Activated CD4-positive, CD25-positive, alpha-beta regulatory T cell treated with anti-CD3 and anti-CD28 coated beads, Interleukin-2, amount 50 U/mL, for 24 hours (primary cell): ENCODE measurements around the gene TYW5.
"Not testable (repeated sequence)": the region's sequence is repeated elsewhere in the genome, so short reads cannot be mapped to it uniquely, and the experiment has no call there.

Experiments used
- ATAC-seq, 2 donors: fragments of 150-1000 bp; cut with Tn5 transposase; one replicate each; pipeline ENCODE4 v1.10.0; 2021; ENCODE audit warnings: mild to moderate bottlenecking in 1 of 2, moderate library complexity in 1 of 2

The TYW5 gene

DNA sequence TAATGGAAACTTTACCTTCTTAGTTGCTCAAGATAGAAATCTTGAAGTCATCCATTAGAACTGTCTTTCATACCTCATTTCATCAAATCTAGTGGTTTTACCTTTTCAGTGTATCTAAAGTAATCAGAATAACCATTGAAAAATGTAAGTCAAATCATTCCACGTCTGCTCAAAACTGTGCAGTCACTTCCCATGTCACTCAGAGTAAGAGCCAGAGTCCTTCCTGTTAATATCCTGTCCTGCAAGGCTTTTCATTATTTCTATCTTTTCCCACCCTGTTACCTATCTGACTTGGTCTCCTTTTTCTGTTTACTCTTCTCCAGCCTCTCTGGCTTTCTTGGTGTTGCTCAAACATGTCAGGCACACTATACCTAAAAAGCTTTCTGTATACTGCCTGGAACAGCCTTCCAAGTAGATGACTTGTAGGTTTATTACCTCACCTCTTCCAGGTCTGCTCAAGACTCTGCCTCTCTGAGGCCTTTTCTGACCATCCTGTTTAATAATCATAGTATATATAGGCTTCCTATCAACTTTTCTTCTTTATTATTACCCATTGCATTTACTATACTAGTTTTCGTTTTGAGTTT is 40.8 kb downstream of the TYW5 start:
- no peak for ATAC-seq

GRCh38 chr2:199912553-199913114 is 42.7 kb downstream of the TYW5 start:
- not testable (repeated sequence) for ATAC-seq

DNA sequence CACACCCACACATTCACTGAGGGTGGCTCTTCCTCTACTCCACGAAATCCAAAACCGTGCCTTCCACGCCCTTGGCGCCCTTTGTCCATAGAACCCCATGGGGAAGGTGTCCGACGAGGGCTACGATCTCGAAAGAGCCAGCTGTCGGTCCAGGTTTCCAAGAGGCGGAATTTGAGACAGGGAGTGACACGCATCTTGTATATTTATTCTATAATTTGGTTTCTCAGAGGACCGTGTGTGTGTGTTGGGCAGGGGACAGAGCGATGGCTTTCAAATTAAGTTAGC is 43.5 kb downstream of the TYW5 start:
- no peak for ATAC-seq

DNA sequence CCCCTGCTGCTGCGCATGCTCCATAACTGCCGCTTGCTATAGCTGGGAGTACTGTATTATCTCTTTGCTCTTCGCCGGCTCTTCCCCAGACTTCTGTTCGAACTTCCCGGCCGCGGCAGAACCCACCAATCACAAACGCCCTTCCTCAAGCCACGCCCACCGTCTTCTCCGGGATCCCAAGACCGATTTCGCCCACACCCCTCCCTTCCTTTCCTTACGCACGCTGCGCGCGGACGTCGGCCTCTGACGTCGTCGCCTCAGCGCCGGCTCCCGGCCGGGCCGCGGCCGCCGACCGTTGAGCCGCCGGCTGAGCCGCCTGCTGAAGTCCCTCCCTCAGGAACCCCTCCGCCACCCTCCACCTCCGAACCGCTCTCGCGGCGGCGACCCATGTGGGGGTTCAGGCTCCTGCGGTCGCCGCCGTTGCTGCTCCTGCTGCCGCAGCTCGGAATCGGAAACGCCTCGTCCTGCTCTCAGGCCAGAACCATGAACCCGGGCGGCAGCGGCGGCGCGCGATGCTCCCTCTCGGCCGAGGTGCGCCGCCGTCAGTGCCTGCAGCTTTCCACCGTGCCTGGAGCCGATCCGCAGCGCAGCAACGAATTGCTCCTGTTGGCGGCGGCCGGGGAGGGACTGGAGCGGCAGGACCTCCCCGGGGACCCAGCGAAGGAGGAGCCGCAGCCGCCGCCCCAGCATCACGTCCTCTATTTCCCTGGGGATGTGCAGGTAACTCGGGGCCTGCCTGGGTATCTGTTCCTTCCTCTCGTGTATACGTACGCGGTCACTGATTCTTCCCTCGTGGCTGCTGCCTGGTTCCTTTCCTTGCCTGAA is 44.0 kb downstream of the TYW5 start, which contains the start of gene C2orf69:
C2orf69 (plus strand) TSS at position 242 of the 825 bp plus-strand sequence; CDS start at position 388, 146 bp downstream.
- ATAC-seq = peak; percentile 89 to 90

GRCh38 chr2:199910338-199911051 is 44.8 kb downstream of the TYW5 start:
- ATAC-seq = no peak

DNA sequence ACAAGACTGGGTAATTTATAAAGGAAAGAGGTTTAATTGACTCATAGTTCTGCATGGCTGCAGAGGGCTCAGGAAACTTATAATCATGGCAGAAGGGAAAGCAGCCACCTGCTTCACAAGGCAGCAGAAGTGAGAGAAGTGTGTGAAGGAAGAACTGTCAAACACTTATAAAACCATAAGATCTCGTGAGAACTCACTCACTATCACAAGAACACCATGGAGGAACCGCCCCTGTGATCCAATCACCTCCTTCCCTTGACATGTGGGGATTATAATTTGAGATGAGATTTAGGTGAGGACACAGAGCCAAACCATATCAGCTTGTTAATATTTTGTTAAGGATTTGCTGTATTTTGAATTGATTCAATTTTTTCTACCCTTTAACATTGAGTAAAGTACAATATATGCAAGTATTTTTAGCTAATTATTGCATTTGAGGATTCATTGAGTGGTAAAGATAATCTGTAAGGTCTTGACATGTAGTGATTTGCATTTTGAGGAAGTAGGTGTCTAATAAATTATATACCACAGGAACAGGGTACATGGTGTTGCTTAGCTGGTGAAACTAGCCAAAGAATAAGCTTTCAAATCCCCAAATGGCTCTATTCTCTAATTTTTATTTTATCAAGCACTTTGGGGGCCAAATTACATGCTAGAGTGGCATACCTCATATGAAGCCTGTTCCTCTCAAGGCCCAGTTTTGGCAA is 48.1 kb downstream of the TYW5 start:
- ATAC-seq = no peak

GRCh38 chr2:199903111-199903510 is 52.2 kb downstream of the TYW5 start:
- ATAC-seq = no peak

DNA sequence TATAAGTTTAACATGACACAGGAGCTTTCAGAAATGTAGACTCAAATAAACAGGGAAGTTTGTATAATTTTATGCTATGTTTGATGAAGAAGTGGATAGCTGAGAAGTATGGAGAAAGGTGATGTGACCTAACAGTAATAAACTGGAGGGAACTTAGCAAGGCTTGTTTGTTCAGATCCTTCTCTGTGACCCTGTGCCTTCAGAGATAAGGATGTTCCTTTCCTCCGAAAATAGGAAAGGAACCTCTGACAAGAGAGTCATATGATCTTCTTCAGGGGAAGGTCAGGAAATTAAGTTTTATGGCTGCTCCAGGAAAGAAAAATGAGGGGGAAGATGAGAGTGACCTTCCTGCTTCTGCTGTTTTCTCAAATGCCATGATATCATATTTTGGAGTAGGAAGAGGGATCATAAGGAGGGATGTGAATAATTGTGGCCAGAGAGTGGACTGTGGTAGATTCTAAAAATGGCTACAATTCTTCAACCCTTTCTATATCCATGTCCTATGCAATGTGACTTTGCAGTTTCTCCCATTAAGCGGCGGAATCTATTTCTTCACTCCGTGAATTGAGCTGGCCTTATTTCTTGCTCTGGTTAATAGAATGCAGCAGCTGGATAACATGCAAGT is 52.7 kb downstream of the TYW5 start:
- no peak for ATAC-seq

- no peak for ATAC-seq
Measured at GRCh38 chr2:199901942-199902341, 53.3 kb downstream of the TYW5 start.

- ATAC-seq = no peak
Measured at GRCh38 chr2:199896617-199897016, 58.7 kb downstream of the TYW5 start.

- no peak for ATAC-seq
Measured at GRCh38 chr2:199895406-199895805, 59.9 kb downstream of the TYW5 start.

DNA sequence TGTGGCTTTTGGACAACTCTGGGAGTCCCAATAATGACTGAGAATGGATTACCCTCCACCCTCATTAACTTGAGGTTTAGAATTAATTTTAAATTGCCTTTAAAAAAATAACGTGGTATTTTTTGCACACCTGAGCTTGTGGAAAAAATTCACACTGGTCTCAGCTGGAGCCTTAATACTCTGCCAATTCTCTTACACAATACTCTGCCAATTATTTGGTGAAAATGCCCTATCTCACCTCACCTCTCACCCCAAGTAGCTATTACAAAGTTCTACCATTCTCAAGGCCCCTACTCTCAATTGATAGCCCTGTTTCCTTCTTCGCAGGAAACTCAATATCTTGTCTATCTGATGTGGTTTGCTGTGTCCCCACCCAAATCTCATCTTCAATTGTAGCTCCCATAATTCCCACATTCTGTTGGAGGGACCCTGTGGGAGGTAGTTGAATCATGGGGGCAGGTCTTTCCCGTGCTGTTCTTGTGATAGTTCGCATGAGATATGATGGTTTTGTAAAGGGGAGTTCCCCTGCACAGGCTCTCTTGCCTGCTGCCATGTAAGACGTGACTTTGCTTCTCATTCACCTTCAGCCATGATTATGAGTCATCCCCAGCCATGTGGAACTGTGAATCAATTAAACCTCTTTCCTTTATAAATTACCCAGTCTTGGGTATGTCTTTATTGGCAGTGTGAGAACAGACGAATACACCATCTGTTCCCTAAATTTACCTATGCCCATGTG is 71.6 kb downstream of the TYW5 start:
- no peak for ATAC-seq

DNA sequence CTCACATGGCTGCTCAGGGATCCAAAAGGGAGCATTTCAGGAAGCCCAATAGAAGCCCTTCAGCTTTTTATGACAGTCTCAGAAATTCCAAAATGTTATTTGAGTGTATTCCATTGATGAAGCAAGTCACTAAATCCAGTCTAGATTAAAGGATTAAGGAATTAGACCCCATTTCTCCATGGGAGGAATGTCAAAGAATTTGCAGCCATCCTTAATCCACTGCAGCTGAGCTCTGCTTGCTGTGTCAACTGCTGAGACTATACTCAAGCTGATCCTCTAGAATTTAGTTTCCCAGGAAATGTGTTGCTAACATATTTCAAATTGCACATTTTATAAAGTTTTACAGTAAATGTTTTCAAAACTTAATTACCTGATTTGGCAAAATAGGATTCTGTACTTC is 72.6 kb downstream of the TYW5 start:
- no peak for ATAC-seq
